Stimulated activated CD8-positive, alpha-beta memory T cell treated with anti-CD3 and anti-CD28 coated beads, Interleukin-7, amount 100 ng/mL, for 4 hours (primary cell): ENCODE measurements around the gene DAP.
A peak's percentile ranks its signal among the peaks of the same experiment; 100 is the strongest.
"Not testable (repeated sequence)": the region's sequence is repeated elsewhere in the genome, so short reads cannot be mapped to it uniquely, and the experiment has no call there.

Experiments
- DNase-seq, 2 donors: peaks; one replicate each; pipeline ENCODE4 v3.0.0-alpha.2; 2020; ENCODE audit warnings: low read depth in 2 of 2

DAP gene

DNA sequence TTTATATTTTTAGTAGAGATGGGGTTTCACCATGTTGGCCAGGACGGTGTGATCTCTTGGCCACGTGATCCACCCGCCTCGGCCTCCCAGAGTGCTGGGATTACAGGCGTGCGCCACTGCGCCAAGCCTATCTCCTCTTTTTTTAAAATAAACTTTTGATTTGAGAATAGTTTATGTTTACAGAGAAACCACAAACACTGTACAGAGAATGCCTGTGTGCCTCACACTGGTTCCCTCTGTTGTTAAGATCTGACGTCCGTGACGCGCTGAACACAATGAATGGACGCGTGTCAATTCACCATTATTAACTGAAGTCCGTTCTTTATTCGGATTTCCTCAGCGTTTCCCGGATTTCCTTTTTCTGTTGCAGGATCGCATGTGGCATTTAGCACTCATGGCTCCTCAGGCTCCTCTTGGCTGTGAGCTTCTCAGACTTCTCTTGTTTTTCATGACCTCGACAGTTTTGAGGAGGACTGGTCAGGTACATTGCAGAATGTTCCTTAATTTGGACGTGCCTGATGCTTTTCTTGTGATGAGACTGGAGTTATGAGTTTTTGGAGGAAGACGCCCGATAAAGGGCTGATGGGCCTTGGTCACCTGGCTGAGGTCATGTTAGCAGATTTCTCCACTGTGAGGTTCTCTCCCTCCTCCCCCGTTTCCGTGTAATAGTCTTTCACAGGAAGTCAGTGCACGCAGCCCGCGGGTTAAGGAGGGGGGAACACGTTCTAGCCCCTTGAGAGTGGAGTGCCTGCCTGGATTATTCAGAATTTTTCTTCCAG lies 127.6 kb downstream of the DAP start:
- DNase-seq, result peak in 1 of 2 donors; percentile 52

- DNase-seq, result peak in 1 of 2 donors; percentile 11
Observed at GRCh38 chr5:10632110-10632761, 128.8 kb downstream of the DAP start.

GRCh38 chr5:10631316-10631996 lies 129.6 kb downstream of the DAP start:
- DNase-seq, result no peak

DNA sequence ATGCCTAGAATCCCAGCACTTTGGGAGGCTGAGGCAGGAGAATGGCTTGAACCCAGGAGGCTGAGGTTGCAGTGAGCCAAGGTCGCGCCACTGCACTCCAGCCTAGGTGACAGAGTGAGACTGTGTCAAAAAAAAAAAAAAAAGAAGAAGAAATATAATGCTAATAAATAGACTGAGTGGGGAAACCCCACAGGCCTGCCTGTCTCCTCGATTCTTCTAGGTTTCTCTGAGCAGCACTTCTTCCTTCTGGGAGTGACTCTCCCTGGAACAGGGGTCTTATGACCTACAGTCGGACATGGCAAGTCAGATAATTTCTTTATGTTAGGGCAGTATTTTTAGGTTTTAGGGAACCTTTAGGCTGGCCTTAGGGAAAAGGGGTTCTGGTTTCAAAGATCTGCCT lies 130.3 kb downstream of the DAP start:
- DNase-seq, result not testable (repeated sequence)

GRCh38 chr5:10630126-10630525 lies 130.9 kb downstream of the DAP start:
- DNase-seq, result no peak

DNA sequence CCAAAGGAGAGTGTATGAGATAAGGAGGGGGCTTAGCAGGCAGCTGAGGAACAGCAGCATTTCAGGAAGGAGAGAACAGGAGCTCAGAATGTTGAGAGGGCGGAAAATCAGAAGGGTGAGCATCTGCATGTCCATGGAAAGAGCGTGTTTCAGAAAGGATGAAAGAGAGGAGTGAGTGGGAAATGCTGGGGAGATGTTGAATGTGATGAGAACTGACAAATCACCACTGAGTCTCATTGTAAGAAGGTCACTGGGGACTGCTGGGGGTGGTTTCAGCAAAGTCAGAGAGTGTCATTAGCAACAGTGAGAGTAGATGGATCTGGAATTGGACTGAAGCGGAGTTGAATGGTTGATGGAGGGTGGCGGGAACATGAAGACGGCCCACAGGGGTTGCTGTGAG lies 131.4 kb downstream of the DAP start:
- DNase-seq, result no peak
